NK-92 (cell line): ENCODE results near the gene GPR78.
"Not testable (repeated sequence)": the region's sequence is repeated elsewhere in the genome, so short reads cannot be mapped to it uniquely, and the experiment has no call there.

Source experiments
- DNase-seq: peaks from one replicate; lab custom pipeline; 2025; ENCODE audit not compliant: unreplicated experiment; lab: John Stamatoyannopoulos, UW

Gene GPR78

GRCh38 chr4:8560265-8561047, 19.7 kb upstream of the GPR78 start:
- DNase-seq: no peak

- no peak for DNase-seq
These were observed 15.6 kb upstream of the GPR78 start for GRCh38 chr4:8564595-8564994.

DNA sequence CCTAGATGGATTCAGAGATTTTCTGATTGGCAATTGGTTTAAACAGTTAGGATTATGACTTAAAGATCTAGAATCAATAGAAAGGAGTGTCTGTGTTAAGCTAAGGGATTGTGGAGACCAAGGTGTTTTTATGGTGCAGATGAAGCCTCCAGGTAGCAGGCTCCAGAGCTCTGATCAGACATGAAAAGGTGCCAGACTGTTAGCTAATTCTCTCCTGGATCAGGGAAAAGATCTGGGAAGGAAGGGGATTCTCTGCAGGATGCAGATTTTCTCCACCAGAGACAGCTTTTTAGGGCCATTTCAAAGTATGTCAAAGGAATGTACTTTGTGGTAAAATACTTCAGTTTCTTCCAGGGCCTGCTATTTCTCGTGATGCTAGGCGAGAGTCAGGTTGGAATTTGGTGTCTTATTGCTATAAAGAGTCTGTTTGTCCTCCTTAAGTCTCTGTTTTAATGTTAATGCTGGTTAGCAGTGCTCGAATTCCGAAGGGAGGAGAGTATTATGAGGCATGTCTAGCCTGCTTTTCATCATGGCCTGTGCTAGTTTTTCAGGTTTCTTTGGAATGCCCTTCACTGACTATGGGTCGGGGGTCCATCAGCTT, 12.0 kb upstream of the GPR78 start:
- DNase-seq: no peak

DNA sequence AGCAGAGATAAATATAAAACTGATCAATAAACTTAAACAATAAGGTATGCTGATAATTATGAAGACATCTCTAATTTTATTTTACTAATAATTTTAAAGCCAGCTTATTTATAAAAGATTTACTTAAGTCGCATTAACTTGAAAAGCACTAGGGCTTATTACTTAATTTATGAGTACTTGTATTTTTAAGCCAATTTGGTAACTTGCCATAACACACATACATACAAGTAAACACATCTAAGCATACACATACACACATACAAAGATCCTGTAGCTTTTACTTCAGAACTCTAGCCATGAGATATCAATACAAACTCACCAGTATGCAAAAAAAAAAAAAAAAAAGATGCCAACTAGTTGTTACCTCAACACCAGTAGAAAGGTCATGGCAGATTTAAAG, 10.0 kb upstream of the GPR78 start:
- DNase-seq: no peak

DNA sequence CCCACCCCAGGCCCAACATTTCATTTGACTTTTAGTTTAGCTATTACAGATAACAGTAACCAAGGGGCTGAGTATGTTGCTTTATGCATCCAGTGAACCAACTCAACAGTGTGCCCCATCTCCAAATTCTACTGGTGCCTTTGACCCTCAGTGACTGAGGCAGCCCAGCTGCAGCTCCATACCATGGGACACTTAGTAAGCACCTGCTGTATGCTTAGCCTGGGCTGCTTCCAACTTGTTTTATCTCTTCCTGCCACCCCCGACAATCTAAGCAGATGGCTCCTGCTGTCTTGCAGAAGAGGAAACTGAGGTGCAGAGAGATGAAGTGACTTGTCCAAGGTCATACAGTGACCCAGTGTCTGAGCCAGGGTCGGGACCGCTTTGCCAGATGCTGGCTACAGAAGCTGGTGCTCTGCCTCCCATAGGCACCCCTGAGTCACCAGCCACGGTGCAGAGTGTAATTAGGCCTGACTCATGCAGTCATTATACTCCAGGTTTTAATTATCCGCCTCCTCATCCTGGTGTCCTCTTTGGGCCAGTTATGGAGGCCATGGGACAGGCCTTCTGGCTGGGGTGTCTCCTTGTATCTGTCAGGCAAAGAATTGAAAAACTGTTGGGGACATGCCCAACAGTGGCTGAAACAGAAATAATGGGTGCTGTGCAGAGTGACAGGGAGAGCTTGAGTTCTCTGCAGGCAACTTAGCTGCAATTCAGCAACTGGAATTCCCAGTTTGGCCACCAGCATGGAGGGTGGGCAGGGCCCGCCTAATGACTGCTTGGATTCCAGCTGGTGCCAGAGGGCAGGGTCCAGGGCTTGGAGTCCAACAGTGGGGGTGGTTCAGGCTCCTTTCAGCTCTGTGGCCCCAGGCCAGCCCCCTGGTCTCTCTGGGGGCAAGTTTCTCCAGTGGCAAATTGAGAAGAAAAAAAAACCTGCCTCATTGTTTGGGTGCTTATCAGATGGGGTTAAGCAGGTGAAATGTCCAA, 8.2 kb upstream of the GPR78 start:
- DNase-seq: no peak

- no peak for DNase-seq
These were observed 6.9 kb upstream of the GPR78 start for GRCh38 chr4:8573266-8573665.

DNA sequence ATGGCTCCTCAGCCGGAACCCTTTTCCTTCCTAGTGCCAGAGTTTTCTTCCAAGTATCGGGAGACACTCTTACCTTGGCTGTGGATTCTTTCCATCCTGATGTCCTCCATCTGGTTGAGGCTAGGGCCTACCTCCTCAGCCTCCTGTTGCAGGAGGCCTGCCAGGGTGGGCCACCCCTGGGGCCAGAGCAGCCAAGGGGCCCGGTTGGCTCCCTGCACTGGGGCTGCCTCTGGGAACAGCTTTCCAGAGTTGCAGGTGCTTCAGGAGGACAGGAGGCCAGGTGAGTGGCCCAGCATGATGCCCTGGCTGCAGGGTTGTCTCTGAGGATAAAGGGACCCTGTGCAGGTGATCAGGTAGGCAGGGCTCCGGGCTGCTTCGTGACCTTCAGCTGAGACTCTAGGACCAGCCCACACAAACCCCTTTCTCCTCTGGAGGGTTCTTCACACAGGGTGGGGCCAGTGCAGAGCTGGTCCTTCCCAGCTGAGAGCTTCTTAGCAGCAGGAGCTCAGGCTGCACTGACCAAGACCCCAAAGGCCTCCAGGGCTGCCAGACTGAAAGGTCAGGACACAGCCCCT, 5.3 kb upstream of the GPR78 start:
- DNase-seq: no peak

DNA sequence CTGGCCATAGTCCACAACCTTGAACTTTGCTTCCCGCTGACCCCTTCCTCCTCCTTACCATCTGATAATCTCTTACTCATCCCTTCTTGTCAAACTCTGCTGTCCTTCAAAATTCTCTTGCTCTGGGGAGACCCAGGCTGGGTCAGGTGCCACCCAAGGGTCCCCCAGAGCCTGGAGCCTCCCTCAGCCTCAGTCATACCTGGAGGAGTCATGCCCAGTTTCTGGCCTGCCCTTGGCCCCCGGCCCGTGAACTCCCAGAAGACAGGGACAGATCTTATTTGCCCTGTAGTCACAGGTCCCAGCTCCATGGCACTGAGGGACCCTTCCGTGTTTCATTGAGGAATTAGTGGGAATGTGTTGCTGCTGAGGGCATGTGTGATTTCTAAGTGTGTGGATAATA, 4.7 kb upstream of the GPR78 start:
- DNase-seq: no peak

DNA sequence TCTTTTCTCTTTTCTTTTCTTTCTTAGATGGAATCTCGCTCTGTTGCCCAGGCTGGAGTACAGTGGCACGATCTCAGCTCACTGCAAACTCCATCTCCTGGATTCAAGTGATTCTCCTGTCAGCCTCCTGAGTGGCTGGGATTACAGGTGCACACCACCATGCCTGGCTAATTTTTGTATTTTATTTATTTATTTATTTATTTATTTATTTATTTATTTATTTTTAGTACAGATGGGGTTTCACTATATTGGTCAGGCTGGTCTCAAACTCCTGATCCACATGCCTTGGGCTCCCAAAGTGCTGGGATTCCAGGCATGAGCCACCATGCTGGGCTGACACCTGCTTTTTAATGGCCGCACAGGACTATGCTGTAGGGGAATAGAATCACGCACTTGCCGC, 3.6 kb upstream of the GPR78 start:
- not testable (repeated sequence) for DNase-seq

GRCh38 chr4:8577046-8577445, 3.1 kb upstream of the GPR78 start:
- DNase-seq: no peak

GRCh38 chr4:8577972-8578371, 2.2 kb upstream of the GPR78 start:
- no peak for DNase-seq

- no peak for DNase-seq
These were observed 1.5 kb upstream of the GPR78 start for GRCh38 chr4:8578717-8579116.

DNA sequence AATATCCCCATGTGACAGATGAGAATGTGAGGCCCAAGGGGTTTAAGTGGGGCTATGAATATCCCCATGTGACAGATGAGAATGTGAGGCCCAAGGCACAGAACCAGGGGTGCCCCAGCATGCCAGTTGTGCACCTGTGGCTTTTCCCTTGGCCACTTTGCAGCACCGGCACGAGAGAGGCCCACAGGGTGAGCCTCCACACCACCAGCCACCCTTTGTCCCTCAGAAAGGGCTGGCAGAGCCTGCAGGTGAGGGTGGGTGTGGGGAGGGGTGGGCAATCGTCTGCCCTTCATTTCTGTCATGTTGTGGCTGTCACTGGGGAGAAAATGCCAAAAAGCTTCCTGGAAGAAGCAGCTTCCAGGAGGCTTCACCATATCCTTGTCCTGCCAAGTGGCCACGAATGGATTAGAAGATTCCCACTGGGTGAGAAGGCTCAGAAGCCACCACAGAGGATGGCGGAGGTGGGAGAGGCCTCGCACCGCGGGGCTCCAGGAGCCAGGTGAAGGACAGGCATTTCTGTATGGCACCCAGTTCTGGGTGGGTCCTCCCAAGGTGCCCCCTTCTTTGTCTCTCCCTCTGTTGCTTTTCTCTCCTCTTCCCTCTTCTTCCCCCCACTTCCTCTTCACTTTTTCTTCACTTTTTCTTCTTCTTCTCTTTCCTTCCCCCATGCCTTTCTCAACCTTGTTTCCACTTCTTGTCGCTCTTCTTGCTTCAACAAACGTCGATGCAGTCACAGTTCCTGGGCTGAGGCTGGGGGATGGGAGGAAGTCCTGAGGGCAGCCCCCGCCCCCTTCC, 469 bp upstream of the GPR78 start:
- no peak for DNase-seq

DNA sequence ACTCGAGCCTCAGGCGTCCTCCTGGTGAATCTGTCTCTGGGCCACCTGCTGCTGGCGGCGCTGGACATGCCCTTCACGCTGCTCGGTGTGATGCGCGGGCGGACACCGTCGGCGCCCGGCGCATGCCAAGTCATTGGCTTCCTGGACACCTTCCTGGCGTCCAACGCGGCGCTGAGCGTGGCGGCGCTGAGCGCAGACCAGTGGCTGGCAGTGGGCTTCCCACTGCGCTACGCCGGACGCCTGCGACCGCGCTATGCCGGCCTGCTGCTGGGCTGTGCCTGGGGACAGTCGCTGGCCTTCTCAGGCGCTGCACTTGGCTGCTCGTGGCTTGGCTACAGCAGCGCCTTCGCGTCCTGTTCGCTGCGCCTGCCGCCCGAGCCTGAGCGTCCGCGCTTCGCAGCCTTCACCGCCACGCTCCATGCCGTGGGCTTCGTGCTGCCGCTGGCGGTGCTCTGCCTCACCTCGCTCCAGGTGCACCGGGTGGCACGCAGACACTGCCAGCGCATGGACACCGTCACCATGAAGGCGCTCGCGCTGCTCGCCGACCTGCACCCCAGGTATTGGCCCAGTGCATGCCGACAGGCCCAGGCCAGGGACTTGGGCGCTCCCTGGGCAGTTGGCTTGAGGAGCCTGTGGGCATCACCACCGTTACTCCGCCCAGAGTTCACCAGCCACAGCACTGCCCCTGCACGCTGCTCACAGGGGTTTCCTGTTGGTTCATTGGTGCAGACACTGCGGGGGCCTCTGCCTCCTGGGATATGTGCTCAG, 1.1 kb downstream of the GPR78 start:
- DNase-seq: no peak

DNA sequence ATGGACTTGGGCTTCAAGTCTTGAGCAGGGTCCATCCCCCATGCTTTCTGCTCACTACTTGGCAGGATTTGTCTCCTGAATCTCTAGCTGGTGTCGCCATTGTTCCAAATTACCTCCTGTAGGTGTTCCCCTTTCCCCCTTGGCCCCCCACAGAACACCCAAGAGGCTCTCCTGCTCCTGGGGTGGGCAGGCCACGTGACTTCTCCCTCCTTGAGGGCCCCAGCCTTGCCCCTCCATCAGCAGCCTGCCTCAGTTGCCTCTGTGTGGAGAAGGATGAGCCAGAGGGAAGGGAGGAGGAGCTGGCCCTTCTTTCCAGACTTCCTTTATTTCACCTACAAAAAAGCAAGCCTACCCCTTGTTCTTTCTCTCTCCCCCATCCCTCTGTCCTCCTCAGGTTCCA, 1.8 kb downstream of the GPR78 start:
- DNase-seq: no peak

GRCh38 chr4:8582436-8582835, 2.2 kb downstream of the GPR78 start:
- DNase-seq: no peak

GRCh38 chr4:8582941-8583654, 2.9 kb downstream of the GPR78 start:
- no peak for DNase-seq

GRCh38 chr4:8583655-8584025, 3.4 kb downstream of the GPR78 start:
- no peak for DNase-seq

DNA sequence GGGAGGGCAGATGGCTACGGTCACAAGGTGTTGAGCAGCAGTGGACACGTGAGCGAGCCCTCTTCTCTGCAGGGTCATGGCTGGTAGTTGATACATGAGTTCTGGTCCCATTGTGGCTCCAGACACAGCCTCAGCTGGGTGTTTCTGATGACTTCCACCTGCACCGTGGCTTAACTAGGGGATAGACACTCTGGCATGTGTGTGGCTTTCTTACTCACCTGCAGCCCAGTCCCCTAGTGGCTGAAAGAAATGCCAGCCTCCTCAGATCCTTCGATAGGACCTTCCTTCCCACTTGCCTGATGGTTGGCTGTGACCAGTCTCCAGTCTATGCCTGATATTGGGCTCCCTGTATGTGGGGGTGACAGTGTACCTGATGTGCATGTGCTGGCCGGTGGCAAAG, 5.0 kb downstream of the GPR78 start:
- no peak for DNase-seq
